ENCODE measurements around the gene SEPTIN5. TPM values are rescaled to one million over a fixed set of nuclear protein-coding genes. Genes with fewer than 3 reads are reported as not detected.

The SEPTIN5 gene
- polyA plus RNA-seq, 1 experiment = 38.8 TPM

DNA sequence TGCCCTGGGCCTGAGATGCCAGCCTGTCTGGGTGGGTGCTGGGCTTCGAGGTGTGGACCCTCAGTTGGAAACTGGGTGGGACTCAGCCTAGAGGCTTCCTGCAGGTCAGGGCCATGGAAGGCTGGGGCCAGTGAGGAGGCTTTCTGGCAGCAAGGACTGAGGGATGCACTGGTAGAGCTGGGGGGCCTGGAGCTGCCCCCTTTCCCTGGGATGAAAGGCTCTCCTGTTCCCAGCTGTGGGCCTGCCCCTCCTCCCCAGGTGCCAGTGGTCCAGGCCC lies 2.5 kb downstream of the SEPTIN5 start:
- POLR2A ChIA-PET = no interaction called here
- TF ChIP-seq, protein P1, sequence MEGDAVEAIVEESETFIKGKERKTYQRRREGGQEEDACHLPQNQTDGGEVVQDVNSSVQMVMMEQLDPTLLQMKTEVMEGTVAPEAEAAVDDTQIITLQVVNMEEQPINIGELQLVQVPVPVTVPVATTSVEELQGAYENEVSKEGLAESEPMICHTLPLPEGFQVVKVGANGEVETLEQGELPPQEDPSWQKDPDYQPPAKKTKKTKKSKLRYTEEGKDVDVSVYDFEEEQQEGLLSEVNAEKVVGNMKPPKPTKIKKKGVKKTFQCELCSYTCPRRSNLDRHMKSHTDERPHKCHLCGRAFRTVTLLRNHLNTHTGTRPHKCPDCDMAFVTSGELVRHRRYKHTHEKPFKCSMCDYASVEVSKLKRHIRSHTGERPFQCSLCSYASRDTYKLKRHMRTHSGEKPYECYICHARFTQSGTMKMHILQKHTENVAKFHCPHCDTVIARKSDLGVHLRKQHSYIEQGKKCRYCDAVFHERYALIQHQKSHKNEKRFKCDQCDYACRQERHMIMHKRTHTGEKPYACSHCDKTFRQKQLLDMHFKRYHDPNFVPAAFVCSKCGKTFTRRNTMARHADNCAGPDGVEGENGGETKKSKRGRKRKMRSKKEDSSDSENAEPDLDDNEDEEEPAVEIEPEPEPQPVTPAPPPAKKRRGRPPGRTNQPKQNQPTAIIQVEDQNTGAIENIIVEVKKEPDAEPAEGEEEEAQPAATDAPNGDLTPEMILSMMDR (IDR thresholded peaks at IDR 0.05; ENCODE audit: insufficient read depth, low read depth, low read length) = no peak
- no peak for DNase-seq (ENCODE audit: low read depth)
- H3K27me3 ChIP-seq (ENCODE audit: control insufficient read depth, insufficient read depth, low read length) = peaks cover 3% of the 10 kb centered on the region; the same call in 1 of the 2 replicates
- no peak overlapping the region for H3K4me3 ChIP-seq (ENCODE audit: low read depth, low read length)
- H3K36me3 ChIP-seq (ENCODE audit: control insufficient read depth, insufficient read depth, low read length) = peaks cover 13% of the 10 kb centered on the region
- CTCF ChIA-PET = interaction anchor here (0.6 to 2.6 kb wide), 6 partner anchors 15 to 194 kb away, joined by 3 to 13 read pairs (median 4); no protein-coding TSS in a partner anchor

DNA sequence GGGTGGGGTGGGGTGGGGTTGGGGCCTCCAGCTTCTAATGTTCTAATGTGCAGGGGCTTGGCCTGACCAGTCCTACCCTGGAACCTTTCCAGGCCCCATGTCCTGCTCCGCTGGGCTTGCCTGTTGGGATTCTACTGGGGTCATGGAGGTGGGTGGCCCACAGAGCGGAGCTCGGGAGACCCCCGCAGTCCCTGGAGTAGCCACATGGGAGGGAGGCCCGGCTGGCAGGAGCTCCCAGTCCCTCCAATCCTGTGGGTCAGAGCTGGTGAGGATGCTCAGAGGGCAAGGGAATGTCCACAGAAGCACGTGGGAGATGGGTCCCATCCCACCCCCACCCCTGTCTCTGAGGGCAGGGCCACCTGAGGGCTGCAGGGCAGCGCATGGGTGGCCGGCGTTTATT lies 2.9 kb downstream of the SEPTIN5 start:
- DNase-seq (ENCODE audit: low read depth) = no peak
- ChIA-PET POLR2A (no interaction called here), CTCF (interaction anchor here (0.6 to 2.6 kb wide), 6 partner anchors 16 to 193 kb away, joined by 3 to 13 read pairs (median 4); no protein-coding TSS in a partner anchor)

DNA sequence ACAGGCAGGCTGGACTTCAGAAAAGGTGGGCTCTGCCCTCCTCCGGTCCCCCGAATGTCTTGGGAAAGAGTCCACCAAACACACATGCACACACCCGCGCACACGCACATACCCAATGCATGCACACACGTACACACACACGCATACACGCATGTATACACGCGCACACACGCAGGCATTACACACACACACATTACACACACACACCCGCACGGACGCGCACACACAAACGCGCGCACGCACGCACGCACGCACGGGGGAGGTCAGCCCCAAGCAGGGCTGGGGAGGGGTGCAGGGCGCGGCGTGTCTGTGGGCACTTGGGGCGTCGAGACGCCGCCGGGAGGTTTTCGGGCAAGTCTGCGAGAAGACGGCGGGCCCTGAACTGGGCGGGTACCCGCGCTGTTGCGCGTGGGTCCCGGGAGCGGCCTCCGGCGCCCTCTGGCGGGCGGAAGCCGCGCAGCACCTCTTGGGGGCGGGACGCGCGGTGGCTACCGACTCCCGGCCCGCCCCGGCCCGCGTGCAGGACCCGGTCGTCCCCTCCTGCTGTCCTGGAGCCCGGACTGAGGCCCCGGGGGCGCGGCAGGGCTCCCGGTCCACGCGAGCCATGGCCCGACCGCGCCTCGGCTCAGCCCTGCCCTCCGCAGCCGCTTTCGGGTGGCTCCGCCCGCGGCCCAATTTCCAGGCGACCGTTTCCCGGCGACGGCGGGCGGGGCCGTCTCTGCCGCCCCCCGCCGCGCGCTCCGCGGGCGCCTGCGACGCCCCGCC lies 3.6 kb downstream of the SEPTIN5 start:
- CTCF ChIA-PET = interaction anchor here (1.0 to 2.6 kb wide), 5 partner anchors 27 to 88 kb away, joined by 3 to 13 read pairs (median 4); no protein-coding TSS in a partner anchor
- POLR2A ChIA-PET = no interaction called here
- H3K36me3 ChIP-seq (ENCODE audit: control insufficient read depth, insufficient read depth, low read length) = peaks cover 17% of the 10 kb centered on the region
- TF ChIP-seq, protein P1 (IDR thresholded peaks at IDR 0.05; ENCODE audit: insufficient read depth, low read depth, low read length) = peak; percentile 68
- H3K27me3 ChIP-seq (ENCODE audit: control insufficient read depth, insufficient read depth, low read length) = peaks cover 3% of the 10 kb centered on the region; the same call in 1 of the 2 replicates
- peak overlapping the region; percentile 84 for H3K4me3 ChIP-seq (ENCODE audit: low read depth, low read length)
- peak; percentile 10 for DNase-seq (ENCODE audit: low read depth)

More for the DNA sequence above, 2.9 kb downstream of the SEPTIN5 start:
- Histone ChIP-seq H3K36me3 (ENCODE audit: control insufficient read depth, insufficient read depth, low read length) (peaks cover 15% of the 10 kb centered on the region), H3K27me3 (ENCODE audit: control insufficient read depth, insufficient read depth, low read length) (peaks cover 3% of the 10 kb centered on the region; the same call in 1 of the 2 replicates), H3K4me3 (ENCODE audit: low read depth, low read length) (no peak overlapping the region)
- TF ChIP-seq, protein P1 (IDR thresholded peaks at IDR 0.05; ENCODE audit: insufficient read depth, low read depth, low read length) = no peak

DNA sequence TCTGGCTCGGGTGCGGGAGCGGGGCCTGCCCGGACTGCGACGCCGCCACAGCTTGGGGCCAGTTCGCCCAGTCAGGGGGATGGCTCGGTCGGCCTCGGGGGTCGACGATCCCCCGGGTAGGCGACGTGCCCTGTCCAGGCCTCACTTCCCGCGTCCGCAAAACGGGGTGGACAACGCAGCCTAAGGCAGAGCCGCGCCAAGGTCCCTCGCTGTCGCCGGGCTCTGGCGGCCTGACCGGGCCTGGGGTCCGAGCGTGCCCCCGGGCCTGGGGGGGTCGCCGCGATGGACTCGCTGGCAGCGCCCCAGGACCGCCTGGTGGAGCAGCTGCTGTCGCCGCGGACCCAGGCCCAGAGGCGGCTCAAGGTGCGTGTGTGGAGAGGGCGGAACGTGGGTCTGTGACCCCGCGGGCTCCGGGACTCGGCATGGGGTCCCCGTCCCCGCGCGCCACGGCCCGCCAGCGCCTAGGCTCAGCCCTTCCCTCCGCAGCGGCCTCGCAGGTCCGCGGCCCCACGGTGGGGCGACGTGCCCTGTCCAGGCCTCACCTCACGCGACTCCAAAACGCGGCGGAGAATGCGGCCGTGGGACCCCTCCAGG lies 4.2 kb downstream of the SEPTIN5 start:
- H3K27me3 ChIP-seq (ENCODE audit: control insufficient read depth, insufficient read depth, low read length) = peaks cover 1% of the 10 kb centered on the region; the same call in 1 of the 2 replicates
- TF ChIP-seq, protein P1 (IDR thresholded peaks at IDR 0.05; ENCODE audit: insufficient read depth, low read depth, low read length) = no peak
- peak overlapping the region; percentile 84 for H3K4me3 ChIP-seq (ENCODE audit: low read depth, low read length)
- ChIA-PET CTCF (interaction anchor here (1.0 to 1.3 kb wide), 3 partner anchors 39 to 192 kb away, joined by 3 to 4 read pairs (median 4); no protein-coding TSS in a partner anchor), POLR2A (no interaction called here)
- H3K36me3 ChIP-seq (ENCODE audit: control insufficient read depth, insufficient read depth, low read length) = peaks cover 17% of the 10 kb centered on the region
- no peak for DNase-seq (ENCODE audit: low read depth)

DNA sequence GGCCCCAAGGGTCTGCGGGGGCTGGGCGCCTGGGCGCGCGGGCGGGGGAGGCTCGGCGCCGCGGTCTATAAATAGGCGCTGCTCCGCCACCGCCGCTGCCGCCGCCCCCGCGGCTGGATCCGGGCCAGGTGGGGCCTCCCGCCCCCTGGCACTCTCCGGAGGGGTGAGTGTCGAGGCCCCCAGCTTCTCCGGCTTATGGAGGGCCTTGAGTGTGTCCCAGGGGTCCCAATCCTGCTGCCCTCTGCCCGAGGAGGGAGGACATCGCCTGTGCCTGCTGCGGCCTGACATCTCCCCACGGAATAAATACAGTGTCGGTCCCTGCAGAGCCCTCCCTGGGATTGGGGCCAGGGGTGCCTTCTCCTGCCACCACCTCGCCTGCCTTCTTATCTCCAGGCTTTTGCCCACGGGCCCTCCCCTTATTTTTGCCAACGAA lies 4.8 kb downstream of the SEPTIN5 start:
- Histone ChIP-seq H3K36me3 (ENCODE audit: control insufficient read depth, insufficient read depth, low read length) (peaks cover 17% of the 10 kb centered on the region), H3K27me3 (ENCODE audit: control insufficient read depth, insufficient read depth, low read length) (no peaks in the 10 kb centered on the region), H3K4me3 (ENCODE audit: low read depth, low read length) (peak overlapping the region; percentile 84)
- TF ChIP-seq, protein P1 (IDR thresholded peaks at IDR 0.05; ENCODE audit: insufficient read depth, low read depth, low read length) = no peak
- DNase-seq (ENCODE audit: low read depth) = no peak
- ChIA-PET POLR2A (no interaction called here), CTCF (interaction anchor here (1.0 to 2.3 kb wide), 5 partner anchors 12 to 191 kb away, joined by 3 to 18 read pairs (median 4); no protein-coding TSS in a partner anchor)

All from BJ (cell line).